GM19035 (cell line): Measurements from ENCODE around the gene WDR62.

Source experiments
- ATAC-seq: cut with Tn5 transposase; IDR thresholded peaks from one replicate; pipeline ENCODE4 v1.9.1; 2021; ENCODE audit not compliant: unreplicated experiment

Gene WDR62

GRCh38 chr19:36054733-36055686, at the start of gene WDR62:
TSS of gene WDR62 (plus strand) at chr19:36054897. CDS start at chr19:36054972, 75 bp downstream.
- ATAC-seq, result peak; percentile 77

DNA sequence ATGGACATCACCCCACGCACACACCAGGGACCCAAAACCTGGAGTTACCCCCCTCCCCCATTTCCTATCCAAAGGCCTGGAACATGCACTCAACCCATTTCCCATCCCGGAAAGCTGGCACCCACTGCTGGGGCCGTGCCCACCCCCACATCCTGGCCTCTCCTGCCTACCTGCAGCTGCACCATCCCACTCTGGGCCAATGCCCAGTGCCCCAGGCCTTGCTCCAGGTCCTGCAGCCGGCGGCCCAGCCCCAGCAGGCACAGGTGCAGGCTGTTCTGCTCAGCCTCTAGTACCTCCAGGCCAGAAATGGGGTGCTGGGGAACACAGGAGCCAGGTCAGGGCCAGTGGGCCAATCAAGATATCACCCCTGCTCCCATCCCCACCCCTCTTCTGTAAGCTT, 47.7 kb upstream of the WDR62 start:
- ATAC-seq, result no peak

GRCh38 chr19:36008336-36008978, 46.2 kb upstream of the WDR62 start, which contains the start of gene SYNE4:
TSS of gene SYNE4 (minus strand) at chr19:36008813. CDS start at chr19:36008681, 132 bp downstream.
- ATAC-seq, result no peak

- no peak for ATAC-seq
These were observed 45.5 kb upstream of the WDR62 start for GRCh38 chr19:36009220-36009619.

DNA sequence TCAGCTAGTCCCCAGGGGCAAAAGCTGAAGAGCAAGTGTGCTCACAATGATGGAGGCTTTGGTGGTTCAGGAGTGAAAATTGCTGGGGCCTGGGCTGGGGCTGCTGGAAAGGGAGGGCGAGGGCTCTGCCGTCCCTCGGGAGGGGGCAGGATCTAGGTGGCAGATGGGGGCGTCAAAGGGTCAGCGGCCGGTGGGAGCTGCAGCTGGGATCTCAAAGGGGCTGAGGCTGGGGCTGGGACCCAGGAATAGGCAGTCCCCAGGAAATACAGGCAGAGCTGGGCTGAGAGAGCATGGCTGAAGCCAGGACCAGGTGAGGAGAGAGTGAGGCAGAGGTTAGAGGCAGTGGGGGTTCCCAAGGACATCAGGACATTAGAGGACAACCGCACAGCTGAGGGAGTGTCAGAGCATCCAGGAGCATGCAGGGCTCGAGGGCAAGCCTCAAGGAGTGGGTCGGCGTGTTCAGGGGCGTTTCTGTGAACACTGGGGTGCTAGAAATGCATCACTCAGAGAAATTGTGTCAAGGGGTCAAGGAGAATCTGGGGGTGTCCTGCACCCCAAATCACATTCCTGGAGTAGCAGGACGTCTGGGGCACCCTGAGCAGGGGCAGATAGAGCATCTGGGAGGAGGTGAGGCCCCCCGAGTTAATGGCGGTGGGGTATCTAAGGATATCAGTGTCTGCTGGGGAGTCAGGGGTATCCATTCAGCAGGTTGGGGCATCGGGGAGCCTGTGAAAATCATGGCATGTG, 44.9 kb upstream of the WDR62 start:
- no peak for ATAC-seq

GRCh38 chr19:36010402-36010801, 44.3 kb upstream of the WDR62 start:
- ATAC-seq, result no peak

DNA sequence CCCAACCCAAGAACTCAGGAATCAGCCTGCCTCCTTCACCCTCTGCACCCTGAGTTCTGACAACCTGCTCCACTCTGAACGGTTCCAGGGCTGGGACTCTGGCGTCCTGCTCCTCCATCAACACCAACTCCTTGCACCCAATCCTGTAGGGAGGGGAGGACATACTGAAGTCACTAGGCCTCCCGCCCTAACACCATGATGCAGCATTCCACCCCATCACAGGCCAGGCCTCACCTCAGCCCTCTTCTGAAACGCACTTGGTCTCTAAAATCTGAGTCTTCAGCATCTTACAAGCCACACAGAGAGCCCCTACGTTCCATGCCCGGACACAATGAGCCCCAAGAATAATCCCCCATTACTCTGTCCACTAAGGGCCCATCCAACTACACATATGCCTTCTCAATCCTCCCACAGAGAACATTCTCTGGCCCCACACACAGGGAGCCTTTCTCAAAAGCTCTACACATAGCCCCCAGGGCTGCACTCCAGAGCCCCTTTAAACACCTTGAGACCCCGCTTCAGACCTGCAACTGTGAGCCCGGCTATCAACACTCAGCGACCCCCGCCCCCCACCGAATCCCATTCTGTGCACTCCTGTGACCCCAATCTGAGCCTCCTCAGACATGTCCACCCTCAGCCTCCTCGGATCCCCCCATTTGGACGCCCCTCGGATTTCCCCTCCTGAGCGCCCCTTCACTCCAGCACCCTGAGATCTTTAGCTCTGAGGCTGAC, 41.3 kb upstream of the WDR62 start:
- no peak for ATAC-seq

DNA sequence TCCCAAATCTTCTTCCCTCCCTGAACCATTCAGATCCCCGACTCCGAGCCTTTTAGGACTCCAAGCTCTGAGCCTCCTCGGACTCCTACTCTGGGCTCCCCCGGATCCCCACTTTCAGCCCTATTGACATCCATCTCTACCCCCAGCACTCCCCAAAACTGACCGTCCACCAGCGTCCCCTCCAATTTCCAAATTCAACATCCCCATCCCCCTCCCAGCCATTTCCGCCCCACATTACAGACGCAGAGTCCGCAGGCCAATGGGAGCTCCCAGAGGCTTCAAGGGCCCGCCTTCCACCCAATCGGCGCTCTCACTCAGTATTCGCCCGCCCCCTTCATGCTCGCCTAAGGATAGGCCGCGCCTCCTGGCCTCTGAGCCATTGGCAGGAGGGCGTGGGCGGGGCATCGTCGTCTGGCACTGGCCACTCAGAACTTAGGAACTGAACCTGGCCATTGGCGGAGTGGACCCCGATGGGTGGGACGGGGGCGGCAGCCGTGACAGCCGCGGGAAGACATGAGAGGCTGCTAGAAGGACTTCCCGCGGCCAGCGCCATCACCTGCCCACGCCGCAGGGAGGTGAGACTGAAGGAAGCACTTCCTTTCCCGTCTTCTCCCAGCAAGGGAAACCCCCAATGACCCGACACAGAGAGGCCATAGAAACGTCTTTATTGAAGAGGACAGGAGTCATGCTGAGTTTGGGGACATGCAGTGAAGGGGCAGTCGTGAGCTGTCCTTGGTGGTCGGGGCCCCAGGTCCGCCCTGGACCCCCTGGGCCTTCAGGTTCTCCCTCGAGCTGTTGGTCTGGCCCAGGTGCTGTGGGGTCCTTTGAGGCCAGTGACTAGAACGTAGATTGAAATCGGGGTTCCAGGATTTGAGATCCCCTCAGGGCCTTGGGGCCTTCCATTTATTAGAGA, 40.4 kb upstream of the WDR62 start, which contains the start of gene ALKBH6:
TSS of gene ALKBH6 (minus strand) at position 202 of the 913 bp plus-strand sequence. CDS start 816 bp downstream, outside the sequence.
- peak; percentile 98 for ATAC-seq

DNA sequence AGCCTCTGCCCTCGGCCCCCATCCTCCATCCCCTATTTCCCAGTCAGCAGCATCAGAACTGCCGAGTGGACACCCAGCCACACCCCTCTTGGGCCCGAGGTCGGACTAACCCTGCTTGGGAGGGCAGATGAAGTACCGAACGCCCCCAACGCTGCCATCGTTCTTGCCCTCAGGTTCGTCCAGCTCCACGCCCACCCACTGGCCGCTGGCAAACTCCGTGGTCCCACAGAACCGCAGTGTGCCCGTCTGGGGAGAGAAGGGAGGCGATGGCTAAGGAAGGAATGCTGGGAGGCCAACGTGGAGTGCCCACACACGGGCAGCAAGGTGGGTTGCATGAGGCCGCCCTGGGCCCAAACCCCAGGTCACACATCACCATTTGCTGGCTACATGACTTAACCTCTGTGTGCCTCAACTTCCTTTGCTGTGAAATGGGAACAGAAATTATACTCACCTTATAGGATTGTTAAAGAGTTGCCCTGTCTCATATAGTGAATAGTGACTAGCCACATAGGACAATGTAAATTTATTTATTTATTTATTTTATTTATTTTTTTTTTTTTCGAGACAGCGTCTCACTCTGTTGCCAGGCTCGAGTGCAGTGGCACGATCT, 35.5 kb upstream of the WDR62 start:
- ATAC-seq, result no peak

DNA sequence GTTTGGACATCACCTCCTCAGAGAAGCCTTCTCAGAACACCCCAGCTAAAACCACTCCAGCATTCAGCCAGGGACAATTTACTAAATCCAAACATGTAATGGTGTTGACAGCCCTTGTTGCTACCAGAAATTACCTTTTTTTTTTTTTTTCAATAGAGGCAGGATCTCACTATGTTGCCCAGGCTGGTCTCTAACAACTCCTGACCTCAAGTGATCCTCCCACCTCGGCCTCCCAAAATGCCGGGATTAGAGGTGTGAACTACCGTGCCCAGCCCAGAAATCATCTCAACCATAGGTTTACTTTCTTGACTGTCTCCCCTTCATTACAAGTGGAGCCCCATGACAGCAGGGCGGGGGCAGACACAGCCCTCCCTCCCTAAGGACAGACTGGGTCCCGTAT, 31.3 kb upstream of the WDR62 start:
- ATAC-seq, result no peak

DNA sequence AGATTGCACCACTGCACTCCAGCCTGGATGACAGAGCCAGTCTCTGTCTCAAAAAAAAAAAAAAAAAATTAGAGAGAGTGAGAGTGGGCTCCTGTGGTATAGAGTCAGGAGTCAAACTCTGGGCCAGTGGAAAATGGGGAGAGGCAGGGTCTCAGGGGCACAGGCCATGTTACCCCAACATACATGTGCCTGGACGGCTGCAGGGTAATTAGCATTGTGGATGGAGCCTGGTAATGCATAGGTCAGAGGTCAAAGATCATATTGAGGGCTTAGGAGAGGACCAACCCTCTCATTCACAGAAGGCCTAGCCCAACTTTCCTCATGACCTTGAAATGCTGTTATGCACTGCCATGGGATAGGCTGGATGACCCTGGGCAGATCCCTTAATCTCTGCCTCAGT, 29.2 kb upstream of the WDR62 start:
- ATAC-seq, result no peak

DNA sequence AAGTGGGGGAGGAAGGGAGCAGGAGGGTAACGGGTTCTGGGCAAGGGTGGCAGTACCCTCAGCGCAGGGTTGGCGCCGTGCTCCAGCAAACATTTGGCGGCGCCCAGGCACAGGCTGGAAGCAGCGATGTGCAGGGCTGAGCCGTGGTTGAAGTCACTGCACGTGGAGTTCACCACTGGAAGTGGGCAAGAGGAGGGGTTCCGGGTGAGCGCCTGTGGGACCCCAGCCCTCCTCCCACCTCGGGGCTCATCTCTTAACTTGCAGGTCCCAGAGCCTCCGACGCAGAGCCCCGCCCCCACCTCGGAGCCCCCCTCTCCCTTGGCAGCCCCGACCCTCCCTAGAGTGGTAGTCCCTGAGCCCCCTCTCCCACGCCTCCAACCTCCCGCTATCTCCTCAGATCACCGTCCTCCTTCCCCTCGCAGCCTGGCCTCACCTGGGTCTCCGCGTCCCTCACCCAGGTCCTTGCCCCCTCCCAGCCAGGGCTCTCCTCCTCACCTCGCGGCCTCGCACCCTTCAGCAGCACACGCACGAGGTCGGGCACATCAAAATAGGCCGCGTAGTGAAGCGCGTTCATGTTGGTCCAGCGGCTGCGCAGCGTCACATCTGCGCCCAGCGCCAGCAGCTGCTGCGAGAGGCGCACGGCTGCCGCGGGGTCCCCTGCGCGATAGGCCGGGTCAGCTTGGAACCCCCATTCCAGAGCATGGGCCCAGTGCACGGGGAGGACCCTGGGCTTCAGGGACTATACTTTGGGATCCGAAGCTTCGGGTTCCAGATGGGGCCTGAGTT, 28.4 kb upstream of the WDR62 start:
- ATAC-seq, result no peak

DNA sequence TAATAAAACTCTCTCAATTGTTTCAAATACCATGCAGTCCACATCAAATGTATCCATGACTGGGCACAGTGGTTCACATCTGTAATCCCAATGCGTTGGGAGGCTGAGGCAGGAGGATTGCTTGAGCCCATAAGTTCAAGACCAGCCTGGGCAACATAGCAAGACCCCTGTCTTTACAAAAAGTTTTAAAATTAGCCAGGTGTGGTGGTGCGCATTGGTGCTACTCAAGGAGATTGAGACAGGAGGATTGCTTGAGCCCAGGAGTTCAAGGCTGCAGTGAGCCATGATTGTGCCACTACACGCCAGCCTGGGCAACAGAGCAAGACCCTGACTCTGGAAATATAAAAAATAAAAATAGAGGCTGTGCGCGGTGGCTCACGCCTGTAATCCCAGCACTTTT, 27.0 kb upstream of the WDR62 start:
- ATAC-seq, result no peak

GRCh38 chr19:36028313-36029041, 26.2 kb upstream of the WDR62 start:
- ATAC-seq, result no peak

GRCh38 chr19:36030264-36031148, 24.2 kb upstream of the WDR62 start:
- no peak for ATAC-seq

DNA sequence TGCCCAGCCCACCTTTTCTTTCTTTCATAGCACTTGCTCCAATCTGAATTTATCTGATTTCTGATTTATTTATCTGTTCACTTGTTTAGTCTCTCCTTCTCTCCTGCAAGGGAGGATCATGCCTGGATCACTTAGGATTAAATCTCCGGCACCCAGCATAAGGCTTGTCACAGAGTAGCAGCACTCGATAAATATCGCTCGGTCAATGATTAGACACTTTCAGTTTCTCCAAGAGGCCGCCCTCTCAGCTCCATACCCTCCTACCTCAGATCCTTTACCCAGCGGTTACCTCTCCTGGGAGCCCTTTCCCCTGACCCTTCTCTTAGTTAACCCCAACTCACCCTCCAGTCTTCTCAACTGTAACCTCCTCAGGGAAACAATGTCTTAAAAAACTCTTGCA, 23.4 kb upstream of the WDR62 start:
- no peak for ATAC-seq
